ENCODE results near the gene CCDC106. TPM values are rescaled to one million over a fixed set of nuclear protein-coding genes. Genes with fewer than 3 reads are reported as not detected.

Gene CCDC106
- total RNA-seq = 10 to 100 TPM in 3 of 6 experiments, 1 to 10 TPM in 3; 6.1 to 19.7 (median 9.8) TPM
- long read RNA-seq, partial matches to known transcripts = 2 of 3 reads
- long read RNA-seq, other reads (novel, unspliced or antisense) = 0 of 3 reads

GRCh38 chr19:55647732-55648584 lies at the start of gene CCDC106:
Gene CCDC106, plus strand, starts transcription at chr19:55648212. Its CDS starts 835 bp downstream, at chr19:55649047.
- H3K4me1 ChIP-seq = peaks cover 0 to 24% (median 3%) of the 10 kb centered on the region in 4 donors
- DNase-seq (peak; percentile 66 to 75 (median 72)), ATAC-seq (peak; percentile 60 to 73 (median 62))
- H3K27me3 ChIP-seq = no peaks in the 10 kb centered on the region
- intact Hi-C loops (cut with DNase I) = no loop called here
- H3K27ac ChIP-seq = peak within 1 kb of the TSS; percentile 34 to 81 (median 78)
- peak within 1 kb of the TSS; percentile 77 to 96 (median 89) for H3K4me3 ChIP-seq
- no CpG with 5 or more reads among the region's 87 CpGs for WGBS (ENCODE audit: insufficient coverage, low coverage, low lambda C conversion rate, missing lambda C conversion rate)
- peaks cover 0 to 10% (median 0%) of the 10 kb centered on the region in 4 donors for H3K36me3 ChIP-seq
- H3K9me3 ChIP-seq = no peaks in the 10 kb centered on the region
- TF ChIP-seq POLR2A (IDR thresholded peaks at IDR 0.05) = no peak
- TF ChIP-seq CTCF (IDR thresholded peaks at IDR 0.05) = no peak

GRCh38 chr19:55598719-55599467 lies 49.1 kb upstream of the CCDC106 start:
- peak overlapping the region; percentile 87 to 97 (median 94) for H3K27ac ChIP-seq
- H3K4me1 ChIP-seq = no peaks in the 10 kb centered on the region
- no peak for TF ChIP-seq CTCF (IDR thresholded peaks at IDR 0.05)
- peak; percentile 77 for TF ChIP-seq POLR2A (IDR thresholded peaks at IDR 0.05)
- no peaks in the 10 kb centered on the region for H3K27me3 ChIP-seq
- intact Hi-C loops (cut with DNase I) = no loop called here
- peak overlapping the region; percentile 84 to 99 (median 99) for H3K4me3 ChIP-seq
- WGBS (ENCODE audit: insufficient coverage, low coverage, low lambda C conversion rate, missing lambda C conversion rate) = 4% methylated on average over 10 of the region's 26 CpGs
- ATAC-seq = peak; percentile 83 to 89 (median 86)
- peak; percentile 95 to 96 (median 95) for DNase-seq
- no peaks in the 10 kb centered on the region for H3K9me3 ChIP-seq
- H3K36me3 ChIP-seq = peaks cover 0 to 9% (median 2%) of the 10 kb centered on the region in 4 donors

- H3K4me1 ChIP-seq = peaks cover 0 to 3% (median 1%) of the 10 kb centered on the region in 4 donors
- no peaks in the 10 kb centered on the region for H3K9me3 ChIP-seq
Measured at GRCh38 chr19:55599468-55599841, 48.6 kb upstream of the CCDC106 start, which contains the start of gene FIZ1. Gene FIZ1, minus strand, starts transcription at chr19:55599517. Its CDS starts 1,652 bp downstream, at chr19:55597865.

More at GRCh38 chr19:55599468-55599841, 48.6 kb upstream of the CCDC106 start, which contains the start of gene FIZ1:
- WGBS (ENCODE audit: insufficient coverage, low coverage, low lambda C conversion rate, missing lambda C conversion rate) = under 1% methylated on average over 21 of the region's 23 CpGs
- no peak for TF ChIP-seq CTCF (IDR thresholded peaks at IDR 0.05)
- TF ChIP-seq POLR2A (IDR thresholded peaks at IDR 0.05) = no peak
- ATAC-seq = peak; percentile 83 to 90 (median 87)
- Histone ChIP-seq H3K36me3 (peaks cover 0 to 9% (median 2%) of the 10 kb centered on the region in 4 donors), H3K27ac (peak within 1 kb of the TSS; percentile 87 to 97 (median 94)), H3K4me3 (peak within 1 kb of the TSS; percentile 84 to 99 (median 99)), H3K27me3 (no peaks in the 10 kb centered on the region)
- intact Hi-C loops (cut with DNase I) = no loop called here
- peak; percentile 96 to 98 (median 98) for DNase-seq
